Vagina (tissue), 2 donors: ENCODE measurements around the gene PTPRN2. TPM values are rescaled to one million over a fixed set of nuclear protein-coding genes. Genes with fewer than 3 reads are reported as not detected.

Experiments
- DNase-seq, 2 donors: peaks; one replicate each; pipeline ENCODE4 v3.0.0-alpha.2; 2017; ENCODE audit errors: extremely low spot score in 2 of 2
- H3K27ac ChIP-seq: fragments of 200-600 bp; sonication (generic); one replicate; pipeline ENCODE4 v1.5.1; 2019
- H3K27me3 ChIP-seq: fragments of 200-600 bp; sonication (generic); one replicate; pipeline ENCODE4 v1.5.1; 2019
- H3K36me3 ChIP-seq, 2 donors: fragments of 200-600 bp; sonication (generic); one replicate each; pipeline ENCODE4 v1.5.1; 2017 to 2019
- H3K4me1 ChIP-seq: fragments of 200-600 bp; sonication (generic); one replicate; pipeline ENCODE4 v1.5.1; 2019
- H3K4me3 ChIP-seq, 2 donors: fragments of 200-600 bp; sonication (generic); 1 replicate in 1 of 2; 2 replicates in 1 of 2; pipeline ENCODE4 v1.5.1; 2016 to 2019
- H3K9me3 ChIP-seq: fragments of 200-600 bp; sonication (generic); one replicate; pipeline ENCODE4 v1.5.1; 2019
- POLR2A ChIP-seq, 2 donors: fragments of 450-650 bp; IDR thresholded peaks; one replicate each; pipeline ENCODE4 v1.6.1; 2017; ENCODE audit warnings: antibody characterized with exemption in 2 of 2, mild to moderate bottlenecking in 2 of 2, moderate library complexity in 2 of 2
- POLR2AphosphoS5 ChIP-seq, 2 donors: sonication (generic); formaldehyde crosslinking; IDR thresholded peaks; one replicate each; pipeline ENCODE4 v1.9.0; 2017; ENCODE audit warnings: antibody characterized with exemption in 2 of 2, mild to moderate bottlenecking in 2 of 2, low read depth in 1 of 2; ENCODE audit not compliant: insufficient read depth in 1 of 2
- intact Hi-C: fragments of 100-400 bp; cut with DNase I; formaldehyde crosslinking; loops from one replicate; pipeline ENCODE4 v1.15.1; 2023
- total RNA-seq: library from RNA; depleted of rRNA; stranded (reverse); fragments of >200 nt; gene quantifications from one replicate; pipeline ENCODE4 v1.2.3, GENCODE V29; 2016
- TF ChIP-seq, protein P1 (sequence below), 3 experiments: fragments of 450-650 bp in 2 of 3; fragments of 200-600 bp in 1 of 3; sonication (generic) in 1 of 3; IDR thresholded peaks; one replicate each; pipeline ENCODE4 v1.5.1; 2017 to 2019; ENCODE audit warnings: antibody characterized with exemption in 3 of 3, mild to moderate bottlenecking in 2 of 3, moderate library complexity in 2 of 3

PTPRN2 gene
- total RNA-seq, 1 donor from 2014 or later: 7.4 TPM

DNA sequence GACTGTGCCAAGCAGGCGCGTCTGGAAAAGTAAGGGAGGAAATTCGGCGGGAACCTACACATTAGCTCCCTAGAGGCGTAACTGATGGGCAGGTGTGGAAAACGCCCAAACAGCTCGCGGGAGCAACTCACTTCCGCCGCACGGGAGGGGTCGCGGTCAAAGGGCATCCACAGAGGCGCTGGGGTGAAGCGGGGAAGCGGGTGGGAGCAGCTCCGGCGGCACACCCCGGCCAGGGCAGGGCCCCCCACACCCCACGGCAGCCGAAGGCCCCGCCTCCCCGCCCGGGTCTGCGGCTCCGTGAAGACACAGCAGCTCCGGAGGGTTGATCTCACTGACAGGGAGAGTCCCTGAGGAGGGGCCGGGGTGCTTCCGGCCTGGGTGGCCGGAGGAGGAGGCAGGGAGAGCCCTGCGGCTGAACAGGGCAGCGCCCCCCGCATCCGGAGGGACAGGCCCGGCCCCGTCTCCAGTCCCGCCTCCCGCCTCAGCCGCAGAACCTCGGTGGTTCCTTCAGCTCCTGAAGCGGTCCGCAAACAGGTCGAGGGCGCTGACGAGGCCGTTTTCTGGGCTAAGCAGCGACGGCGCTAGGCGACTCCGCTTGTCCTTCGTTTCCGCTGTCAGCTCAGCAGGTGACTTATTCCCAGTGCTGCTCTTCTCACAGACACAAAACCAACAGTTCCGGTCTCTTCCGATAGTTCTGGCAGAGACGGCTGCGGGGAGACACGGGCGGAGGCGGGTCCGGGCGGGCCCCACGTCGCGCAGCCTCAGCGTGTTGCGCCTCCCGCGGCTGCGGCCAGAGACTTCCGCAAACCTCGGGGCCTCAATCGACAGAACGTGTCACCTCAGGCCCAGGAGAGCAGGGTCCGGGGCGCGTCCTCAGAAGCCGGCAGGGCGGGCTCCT lies 974.7 kb downstream of the PTPRN2 start:
- DNase-seq: no peak
- Histone ChIP-seq H3K27me3 (no peaks in the 10 kb centered on the region), H3K4me1 (peaks cover 18% of the 10 kb centered on the region), H3K36me3 (no peaks in the 10 kb centered on the region), H3K4me3 (peak overlapping the region; percentile 50 to 51), H3K9me3 (no peaks in the 10 kb centered on the region), H3K27ac (no peak overlapping the region)
- no peak for TF ChIP-seq POLR2A (IDR thresholded peaks at IDR 0.05)
- TF ChIP-seq, protein P1, sequence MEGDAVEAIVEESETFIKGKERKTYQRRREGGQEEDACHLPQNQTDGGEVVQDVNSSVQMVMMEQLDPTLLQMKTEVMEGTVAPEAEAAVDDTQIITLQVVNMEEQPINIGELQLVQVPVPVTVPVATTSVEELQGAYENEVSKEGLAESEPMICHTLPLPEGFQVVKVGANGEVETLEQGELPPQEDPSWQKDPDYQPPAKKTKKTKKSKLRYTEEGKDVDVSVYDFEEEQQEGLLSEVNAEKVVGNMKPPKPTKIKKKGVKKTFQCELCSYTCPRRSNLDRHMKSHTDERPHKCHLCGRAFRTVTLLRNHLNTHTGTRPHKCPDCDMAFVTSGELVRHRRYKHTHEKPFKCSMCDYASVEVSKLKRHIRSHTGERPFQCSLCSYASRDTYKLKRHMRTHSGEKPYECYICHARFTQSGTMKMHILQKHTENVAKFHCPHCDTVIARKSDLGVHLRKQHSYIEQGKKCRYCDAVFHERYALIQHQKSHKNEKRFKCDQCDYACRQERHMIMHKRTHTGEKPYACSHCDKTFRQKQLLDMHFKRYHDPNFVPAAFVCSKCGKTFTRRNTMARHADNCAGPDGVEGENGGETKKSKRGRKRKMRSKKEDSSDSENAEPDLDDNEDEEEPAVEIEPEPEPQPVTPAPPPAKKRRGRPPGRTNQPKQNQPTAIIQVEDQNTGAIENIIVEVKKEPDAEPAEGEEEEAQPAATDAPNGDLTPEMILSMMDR (IDR thresholded peaks at IDR 0.05): no peak
- no peak for TF ChIP-seq POLR2AphosphoS5 (IDR thresholded peaks at IDR 0.05; ENCODE audit: insufficient read depth in 1 of 2, low read depth in 1 of 2)
- intact Hi-C loops: no loop called here

DNA sequence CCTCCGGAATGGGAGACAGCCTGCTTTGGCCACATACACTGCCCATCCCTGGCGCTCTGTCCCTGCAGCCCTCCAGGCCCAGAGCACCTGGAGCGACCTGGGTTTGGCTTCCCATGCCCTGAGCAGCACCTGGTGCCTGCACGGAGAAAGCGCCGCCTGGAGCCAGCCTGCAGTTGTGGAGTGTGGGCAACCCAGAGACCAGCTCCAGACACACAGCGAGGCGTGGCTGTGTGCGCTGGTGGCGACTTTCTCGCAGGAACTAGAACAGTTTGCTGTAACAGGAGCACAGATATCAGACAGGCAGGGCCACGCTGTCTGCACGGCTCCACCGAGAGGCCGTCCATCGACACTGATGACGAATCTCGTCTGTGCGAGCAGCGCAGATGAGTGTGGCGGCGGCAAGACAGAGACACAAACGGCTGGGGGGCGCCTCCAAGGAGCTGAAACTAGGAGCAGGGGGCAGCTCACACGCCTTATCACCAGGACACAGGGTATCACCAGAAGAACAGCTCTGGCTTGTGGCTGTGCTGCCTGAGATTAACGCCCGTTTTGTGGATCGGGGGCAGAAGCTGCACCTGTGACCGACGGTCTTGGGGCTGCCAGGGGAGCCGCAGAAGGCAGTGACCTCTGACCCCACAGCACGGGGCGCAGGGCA lies 975.5 kb downstream of the PTPRN2 start:
- TF ChIP-seq, protein P1 (IDR thresholded peaks at IDR 0.05): no peak
- TF ChIP-seq POLR2AphosphoS5 (IDR thresholded peaks at IDR 0.05; ENCODE audit: insufficient read depth in 1 of 2, low read depth in 1 of 2): no peak
- no peak for TF ChIP-seq POLR2A (IDR thresholded peaks at IDR 0.05)
- H3K9me3 ChIP-seq: no peaks in the 10 kb centered on the region
- peak overlapping the region; percentile 50 to 51 for H3K4me3 ChIP-seq
- H3K36me3 ChIP-seq: no peaks in the 10 kb centered on the region
- no peak overlapping the region for H3K27ac ChIP-seq
- intact Hi-C loops: no loop called here
- peaks cover 18% of the 10 kb centered on the region for H3K4me1 ChIP-seq
- no peaks in the 10 kb centered on the region for H3K27me3 ChIP-seq
- no peak for DNase-seq

DNA sequence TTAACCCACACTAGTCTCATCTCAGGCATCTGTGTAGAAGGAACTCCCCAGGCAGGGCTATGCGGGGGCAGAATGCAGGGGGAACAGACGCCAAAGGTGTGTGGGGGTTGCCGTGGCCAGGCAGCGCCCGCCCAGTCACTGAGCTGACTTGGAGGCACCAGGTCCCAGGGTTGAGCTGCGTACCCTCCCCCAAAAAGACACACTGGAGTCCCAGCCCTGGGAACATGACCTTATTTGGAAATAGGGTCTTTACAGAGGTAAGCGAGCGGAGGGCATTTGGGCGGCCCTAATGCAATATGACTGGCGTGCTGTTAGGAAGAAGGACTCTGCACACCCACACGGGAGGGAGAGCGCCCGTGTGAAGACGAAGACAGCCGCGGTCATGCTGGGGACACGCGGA lies 976.3 kb downstream of the PTPRN2 start:
- no peaks in the 10 kb centered on the region for H3K36me3 ChIP-seq
- H3K4me3 ChIP-seq: no peak overlapping the region
- peaks cover 18% of the 10 kb centered on the region for H3K4me1 ChIP-seq
- no peaks in the 10 kb centered on the region for H3K9me3 ChIP-seq
- no peak overlapping the region for H3K27ac ChIP-seq
- no peaks in the 10 kb centered on the region for H3K27me3 ChIP-seq
- intact Hi-C loops: no loop called here
- TF ChIP-seq, protein P1 (IDR thresholded peaks at IDR 0.05): no peak
- TF ChIP-seq POLR2AphosphoS5 (IDR thresholded peaks at IDR 0.05; ENCODE audit: insufficient read depth in 1 of 2, low read depth in 1 of 2): no peak
- no peak for TF ChIP-seq POLR2A (IDR thresholded peaks at IDR 0.05)
- no peak for DNase-seq

DNA sequence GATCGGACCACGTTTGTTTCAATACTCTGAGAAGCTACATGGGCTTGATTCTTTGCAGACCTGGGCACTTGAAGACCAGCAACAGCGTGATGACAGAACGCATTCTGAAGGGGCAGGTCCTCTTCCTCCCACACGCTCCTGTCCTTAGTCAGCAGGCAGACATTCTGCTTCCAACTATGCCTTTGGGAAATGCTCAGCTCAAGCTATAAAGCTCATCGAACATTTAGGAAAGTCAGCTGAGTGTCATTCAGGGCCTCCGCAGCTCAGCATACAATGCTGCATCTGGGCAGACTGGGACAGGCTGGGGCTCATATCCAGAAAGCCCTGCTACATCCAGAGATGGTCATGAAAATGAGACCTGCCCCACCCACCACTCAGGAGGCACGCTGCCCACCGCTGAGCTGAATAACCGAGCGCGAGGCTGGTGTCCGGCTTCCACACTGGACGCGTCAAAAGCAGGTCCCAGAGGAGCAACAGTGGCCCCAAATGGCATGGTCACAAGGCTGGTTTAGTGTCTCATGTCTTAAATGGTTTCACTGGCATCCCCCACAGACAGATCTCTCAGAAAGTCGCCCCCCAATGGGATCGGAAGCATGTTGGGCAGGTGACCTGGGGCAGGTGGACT lies 976.8 kb downstream of the PTPRN2 start:
- H3K36me3 ChIP-seq: no peaks in the 10 kb centered on the region
- H3K4me1 ChIP-seq: peaks cover 18% of the 10 kb centered on the region
- no peak for DNase-seq

More for the DNA sequence above, 976.8 kb downstream of the PTPRN2 start:
- Histone ChIP-seq H3K27ac (no peak overlapping the region), H3K27me3 (no peaks in the 10 kb centered on the region), H3K4me3 (no peak overlapping the region), H3K9me3 (no peaks in the 10 kb centered on the region)
- intact Hi-C loops: no loop called here
- TF ChIP-seq, protein P1 (IDR thresholded peaks at IDR 0.05): no peak
